CD4-positive, alpha-beta T cell treated with Interleukin-15 for 1 hour (primary cell): ENCODE measurements around the gene SGMS1.

Experiments
- DNase-seq: peaks from one replicate; pipeline ENCODE4 v3.0.0-alpha.2; 2020

SGMS1 gene

GRCh38 chr10:50318129-50318528 lies 305.6 kb downstream of the SGMS1 start:
- DNase-seq = no peak

- DNase-seq = no peak
Measured at GRCh38 chr10:50316695-50317648, 306.8 kb downstream of the SGMS1 start.

- DNase-seq = no peak
Measured at GRCh38 chr10:50316174-50316573, 307.6 kb downstream of the SGMS1 start.

- no peak for DNase-seq
Measured at GRCh38 chr10:50315424-50315823, 308.3 kb downstream of the SGMS1 start.

- no peak for DNase-seq
Measured at GRCh38 chr10:50314169-50315071, 309.3 kb downstream of the SGMS1 start.

- no peak for DNase-seq
Measured at GRCh38 chr10:50312464-50313437, 311.0 kb downstream of the SGMS1 start.

- no peak for DNase-seq
Measured at GRCh38 chr10:50310560-50311174, 313.1 kb downstream of the SGMS1 start.

GRCh38 chr10:50309342-50309741 lies 314.4 kb downstream of the SGMS1 start:
- no peak for DNase-seq

- no peak for DNase-seq
Measured at GRCh38 chr10:50304660-50305059, 319.1 kb downstream of the SGMS1 start.

GRCh38 chr10:50299948-50300669 lies 323.6 kb downstream of the SGMS1 start:
- DNase-seq = no peak

- no peak for DNase-seq
Measured at GRCh38 chr10:50295367-50295766, 328.4 kb downstream of the SGMS1 start.

GRCh38 chr10:50294582-50294981 lies 329.2 kb downstream of the SGMS1 start:
- DNase-seq = no peak

GRCh38 chr10:50293513-50294313 lies 330.0 kb downstream of the SGMS1 start:
- DNase-seq = no peak

GRCh38 chr10:50291261-50291850 lies 332.4 kb downstream of the SGMS1 start:
- DNase-seq = no peak

- DNase-seq = no peak
Measured at GRCh38 chr10:50289196-50289595, 334.6 kb downstream of the SGMS1 start.

- no peak for DNase-seq
Measured at GRCh38 chr10:50286996-50287803, 336.6 kb downstream of the SGMS1 start.

- no peak for DNase-seq
Measured at GRCh38 chr10:50286517-50286916, 337.2 kb downstream of the SGMS1 start.

- DNase-seq = no peak
Measured at GRCh38 chr10:50281967-50282522, 341.7 kb downstream of the SGMS1 start.
